AG08395 (cell line): ENCODE data around the gene PRR15L.
"Not testable (repeated sequence)": the region's sequence is repeated elsewhere in the genome, so short reads cannot be mapped to it uniquely, and the experiment has no call there.

Experiments used
- DNase-seq: peaks from one replicate; pipeline ENCODE4 v3.0.0; 2012; ENCODE audit warnings: mixed read lengths, low spot score

The PRR15L gene

DNA sequence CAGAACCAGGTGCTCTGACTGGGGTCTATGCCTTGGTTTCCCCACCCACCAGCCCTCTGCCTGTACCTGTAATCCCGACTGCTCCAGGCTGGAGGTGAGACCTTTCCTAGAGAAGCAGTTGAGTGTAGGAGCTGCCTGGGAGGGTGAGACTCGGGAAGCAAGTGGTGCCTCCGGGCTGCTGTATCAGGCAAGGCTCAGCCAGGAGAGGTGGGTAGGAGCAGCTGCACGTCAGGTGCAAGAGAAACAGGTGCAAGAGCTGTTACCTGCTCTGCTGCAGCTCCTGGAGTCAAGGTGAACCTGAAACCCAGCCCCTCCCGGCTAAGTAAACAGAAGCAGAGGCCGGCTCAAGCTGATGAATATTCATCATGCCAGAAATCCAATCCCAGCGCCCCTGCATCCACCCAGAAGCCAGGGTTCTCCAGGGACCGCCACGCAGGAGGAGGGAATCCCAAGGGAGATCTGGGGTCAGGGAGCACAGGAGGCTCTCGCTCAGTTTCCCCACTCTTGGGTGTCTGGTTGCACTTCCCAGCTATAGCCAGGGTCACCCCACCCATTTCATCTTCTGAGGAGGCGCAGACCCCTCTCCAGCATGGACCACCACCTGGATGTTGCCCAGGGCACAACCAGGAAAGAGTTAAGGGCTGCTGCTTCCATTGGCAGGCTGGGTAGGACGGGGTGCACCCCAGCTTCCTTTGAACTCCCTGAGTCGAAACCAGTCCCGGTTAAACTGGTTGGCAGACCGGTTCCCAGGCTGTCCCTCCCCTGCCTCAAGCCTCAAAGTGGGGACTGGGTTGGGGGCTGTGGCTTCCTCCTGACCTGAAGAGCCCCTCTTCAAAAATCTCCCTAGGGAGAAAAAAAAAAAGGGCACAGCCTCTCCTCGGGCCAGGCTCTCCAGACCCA, at the start of gene PRR15L:
PRR15L (minus strand) TSS at position 293 of the 900 bp plus-strand sequence. CDS start 4,649 bp downstream, outside the sequence.
- no peak for DNase-seq

- DNase-seq, result no peak
Observed at GRCh38 chr17:48006936-48007709, 49.4 kb upstream of the PRR15L start.

DNA sequence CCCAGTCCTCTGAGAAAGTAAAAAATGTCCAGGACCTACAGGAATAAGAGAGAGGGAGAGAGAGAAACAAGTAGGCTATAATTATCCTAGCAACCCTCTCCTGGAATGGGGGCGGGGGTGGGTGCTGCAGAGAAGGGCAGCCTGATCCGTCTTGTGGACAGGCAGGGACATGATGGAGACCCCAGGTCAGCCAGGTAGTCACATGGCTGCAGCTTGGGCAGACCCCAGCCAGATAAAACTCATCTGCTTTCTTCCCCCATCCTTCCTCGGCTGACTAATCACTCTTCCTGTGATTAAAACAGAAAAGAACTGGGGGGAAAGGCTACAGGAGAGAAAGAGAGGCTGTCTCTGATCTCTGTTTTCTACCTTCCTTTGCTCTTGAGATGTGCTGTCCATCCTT, 47.3 kb upstream of the PRR15L start:
- DNase-seq, result no peak

- no peak for DNase-seq
Observed at GRCh38 chr17:48003417-48004151, 45.9 kb upstream of the PRR15L start.

GRCh38 chr17:48002916-48003416, 45.3 kb upstream of the PRR15L start:
- no peak for DNase-seq

GRCh38 chr17:48002266-48002915, 44.7 kb upstream of the PRR15L start:
- peak; percentile 63 for DNase-seq

GRCh38 chr17:48001657-48002056, 44.0 kb upstream of the PRR15L start:
- DNase-seq, result not testable (repeated sequence)

DNA sequence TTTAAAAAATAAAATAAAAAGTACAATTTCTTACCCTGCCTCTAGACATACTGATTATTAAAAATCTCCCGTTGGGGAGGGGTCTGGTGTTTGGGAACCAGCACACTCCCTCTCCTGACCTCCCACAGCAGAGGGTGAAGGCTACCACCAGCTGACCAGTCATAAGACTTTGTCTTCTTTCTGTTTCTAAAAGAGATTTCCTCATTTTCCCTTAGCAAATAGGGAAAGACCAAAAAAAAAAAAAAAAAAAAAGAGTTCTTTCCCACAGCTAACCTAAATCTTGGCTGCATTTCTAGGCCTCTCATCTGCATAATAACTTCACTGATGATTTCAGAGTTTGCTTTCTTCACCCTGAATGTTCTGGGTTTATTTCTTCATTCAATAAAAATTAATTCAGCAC, 43.5 kb upstream of the PRR15L start:
- DNase-seq, result no peak

DNA sequence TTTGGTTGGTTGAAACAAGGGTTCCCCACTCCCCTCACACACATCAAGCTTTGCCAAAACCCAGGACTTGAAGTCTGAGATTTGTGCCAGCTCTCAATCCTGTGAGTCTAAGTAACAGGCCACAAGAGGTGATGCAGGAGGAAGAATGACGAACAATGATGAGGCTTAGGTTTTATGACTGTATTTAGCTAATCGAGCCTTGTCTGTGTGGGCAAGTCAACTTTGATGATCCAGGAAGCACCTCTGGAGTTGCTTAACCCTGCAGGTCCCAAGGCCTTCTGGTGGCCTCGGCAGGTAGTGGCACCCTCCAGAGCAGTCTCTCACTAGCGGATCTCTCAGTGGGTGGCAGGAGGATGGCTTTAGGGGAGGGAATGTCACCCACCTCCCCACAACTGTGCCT, 41.9 kb upstream of the PRR15L start:
- peak; percentile 20 for DNase-seq

GRCh38 chr17:47998044-47998443, 40.4 kb upstream of the PRR15L start:
- no peak for DNase-seq

GRCh38 chr17:47997586-47997985, 39.9 kb upstream of the PRR15L start:
- no peak for DNase-seq

- no peak for DNase-seq
Observed at GRCh38 chr17:47996201-47996600, 38.5 kb upstream of the PRR15L start.

- DNase-seq, result no peak
Observed at GRCh38 chr17:47995241-47995935, 37.7 kb upstream of the PRR15L start.

DNA sequence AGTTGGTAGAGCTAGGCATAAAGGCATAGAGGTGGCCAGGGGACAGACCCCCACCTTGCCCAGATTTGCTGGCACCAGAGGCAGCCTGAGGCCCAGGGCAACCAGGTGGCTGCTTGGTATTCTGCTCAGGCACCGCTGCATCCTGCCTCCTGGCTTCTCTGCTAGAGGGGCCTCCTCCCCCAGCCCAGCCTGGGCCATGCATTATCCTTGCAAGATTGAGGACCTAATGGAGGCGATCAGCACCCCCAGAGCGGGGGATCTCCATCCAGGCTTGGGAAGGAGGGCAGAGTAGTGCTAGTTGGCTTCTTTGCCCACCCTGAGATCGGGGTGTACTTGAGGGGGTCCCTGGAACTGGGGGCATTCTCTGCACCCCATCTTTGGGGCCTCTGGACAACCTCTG, 37.0 kb upstream of the PRR15L start:
- no peak for DNase-seq

DNA sequence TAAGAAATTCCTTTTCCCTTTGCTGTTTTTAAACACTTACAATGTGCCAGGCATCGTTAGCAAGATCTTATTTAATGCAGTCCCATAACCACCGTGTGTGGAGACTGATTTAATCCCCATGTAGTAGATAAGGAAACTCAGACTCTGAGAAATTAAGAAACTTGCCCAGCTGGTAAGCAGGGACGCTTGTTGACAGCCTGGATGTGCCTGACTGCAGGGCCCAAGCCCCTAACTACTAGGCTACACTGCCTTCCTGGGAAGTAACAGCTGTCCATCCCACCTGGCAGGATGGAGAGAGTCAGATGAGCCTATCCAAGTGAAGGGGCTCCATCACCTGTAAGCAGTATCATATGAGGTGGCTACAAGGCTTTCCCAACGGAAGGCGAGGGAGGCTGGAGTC, 36.3 kb upstream of the PRR15L start:
- DNase-seq, result no peak

DNA sequence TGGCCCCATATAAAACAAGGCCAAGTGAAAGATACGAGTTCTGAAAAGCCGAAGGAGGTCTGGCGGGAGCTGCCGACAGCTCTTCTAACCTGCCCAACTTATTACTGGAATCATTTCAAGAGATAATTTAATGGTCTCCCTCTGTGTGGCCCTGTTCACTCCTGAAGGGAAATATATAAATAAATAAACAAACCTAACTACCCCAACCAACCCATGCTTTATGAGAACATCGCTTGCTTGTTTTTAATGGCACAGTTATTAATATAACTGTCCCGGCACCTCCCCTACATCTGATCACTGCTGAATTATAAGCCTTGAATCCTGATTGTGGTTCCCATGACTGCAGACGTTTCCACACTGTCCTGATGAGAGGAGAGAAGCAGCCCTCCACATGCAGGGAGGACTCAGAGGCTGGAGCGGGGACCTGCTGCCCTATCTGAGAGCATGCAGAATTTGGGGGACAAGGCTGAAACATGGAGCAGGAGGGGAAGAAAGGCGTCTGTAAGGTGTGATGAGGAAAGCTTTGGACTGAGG, 35.4 kb upstream of the PRR15L start:
- no peak for DNase-seq

DNA sequence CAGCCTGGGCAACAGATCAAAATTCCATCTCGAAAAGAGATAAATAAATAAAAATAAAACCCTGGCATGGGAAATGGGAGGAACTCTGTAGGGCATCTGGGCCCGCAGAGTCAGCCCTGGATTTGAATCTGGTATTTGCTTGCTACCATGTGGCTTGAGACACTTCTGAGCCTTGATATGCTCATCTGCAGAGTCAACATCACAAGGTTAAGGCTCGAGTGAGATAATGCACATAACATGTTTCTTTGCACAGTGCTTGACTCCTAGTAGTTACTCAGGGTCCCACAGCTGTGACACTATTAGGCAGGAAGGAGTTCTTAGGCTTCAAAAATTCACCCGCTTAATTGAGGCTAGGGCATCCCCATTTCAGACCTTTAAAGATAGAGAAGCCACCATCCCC, 34.5 kb upstream of the PRR15L start:
- DNase-seq, result no peak

DNA sequence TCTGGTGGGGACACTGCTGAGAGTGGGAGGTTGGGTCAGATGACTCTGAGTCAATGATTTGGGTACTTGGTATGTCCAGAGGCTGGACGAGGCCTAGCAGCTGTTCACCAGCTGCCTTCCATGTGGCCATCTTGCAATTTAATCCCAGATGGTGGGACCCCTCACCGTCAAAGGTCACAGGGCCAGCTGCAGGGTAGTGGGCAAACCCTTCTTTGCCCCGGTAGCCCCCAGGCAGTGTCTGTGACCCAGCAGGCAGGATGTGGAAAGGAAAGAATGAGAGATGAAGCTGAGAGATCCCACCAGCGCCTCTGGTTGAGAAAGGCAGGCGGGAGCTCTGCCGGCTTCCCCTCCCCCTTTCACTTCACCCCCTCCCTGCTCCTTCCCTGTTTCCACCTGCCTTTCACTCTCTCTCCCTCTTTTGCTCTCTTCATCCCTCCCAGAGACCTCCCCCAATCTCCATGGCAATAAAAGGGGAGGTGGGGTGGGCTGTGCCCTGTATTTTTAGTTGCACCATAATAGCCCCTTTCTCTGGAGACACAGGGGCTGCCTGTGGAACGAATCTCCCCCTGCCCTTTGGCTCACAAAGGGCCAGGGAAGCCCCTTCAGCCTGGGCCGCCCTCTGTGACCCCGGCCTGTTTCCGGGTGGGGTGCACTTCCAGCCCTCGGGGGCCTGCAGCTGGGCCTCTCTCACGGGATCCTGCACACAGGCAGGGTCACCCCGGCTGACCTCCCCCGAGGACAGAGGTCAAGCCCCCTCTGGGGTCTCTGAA, 33.5 kb upstream of the PRR15L start:
- DNase-seq, result no peak

- no peak for DNase-seq
Observed at GRCh38 chr17:47989700-47990099, 32.0 kb upstream of the PRR15L start.

DNA sequence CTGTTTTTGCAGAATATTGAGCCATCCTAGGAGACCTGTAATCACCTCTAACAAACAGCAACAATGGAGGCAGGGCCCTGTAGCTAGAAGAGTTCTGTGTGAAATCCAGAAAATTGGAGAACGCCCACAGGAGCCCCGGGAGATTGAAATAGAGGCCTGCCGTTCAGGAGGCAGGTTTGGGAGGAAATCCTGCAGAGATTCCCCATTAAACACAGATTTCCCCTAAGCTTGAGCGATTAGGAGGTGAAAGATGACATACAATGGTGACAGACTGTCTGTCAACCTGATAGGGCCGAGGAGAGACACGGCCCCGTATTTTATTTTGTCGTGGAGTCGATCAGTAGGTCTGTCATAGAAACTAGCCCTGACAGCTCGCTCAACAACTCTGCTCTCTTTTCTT, 31.5 kb upstream of the PRR15L start:
- no peak for DNase-seq
